Loucy (cell line): ENCODE data around the gene AKNA.

ENCODE experiments used
- CTCF ChIP-seq: fragments of 200-600 bp; sonication (generic); conservative IDR thresholded peaks from 2 replicates; pipeline ENCODE4 v1.5.1; 2014; ENCODE audit warnings: mild to moderate bottlenecking, antibody characterized with exemption, low read length
- EZH2phosphoT487 ChIP-seq: fragments of 200-600 bp; IDR thresholded peaks from 2 replicates; pipeline ENCODE4 v1.6.1; 2018; ENCODE audit warnings: antibody characterized with exemption, mild to moderate bottlenecking, moderate library complexity, borderline replicate concordance

GRCh38 chr9:114357360-114357759, 30.4 kb downstream of the AKNA start:
- TF ChIP-seq CTCF (no peak), EZH2phosphoT487 (no peak)
